HCT116 (cell line): ENCODE data around the gene PPAT. TPM values are rescaled to one million over a fixed set of nuclear protein-coding genes. Genes with fewer than 3 reads are reported as not detected.

Experiments used
- ATAC-seq: fragments of 200-7000 bp; cut with Tn5 transposase; 2 replicates; pipeline ENCODE4 v1.9.1; 2020; ENCODE audit warnings: mild to moderate bottlenecking, moderate library complexity
- BruUV-seq: library from RNA; stranded (reverse); fragments of 400-500 nt; replicated peaks from 2 replicates; lab custom pipeline; 2021; lab: Mats Ljungman, UMichigan
- CTCF ChIA-PET: fragments of 300-600 bp; sonication (Branson Sonifier 250); formaldehyde crosslinking; loops from one replicate; lab custom pipeline; 2021; ENCODE audit warnings: antibody characterized with exemption; lab: Charles Lee
- POLR2A ChIA-PET: fragments of 300-600, 350-600 bp; sonication (Branson Sonifier 250); formaldehyde crosslinking; loops from one replicate; lab custom pipeline; 2021; ENCODE audit warnings: antibody characterized with exemption; lab: Charles Lee
- RAD21 ChIA-PET, 2 experiments: fragments of 300-600 bp; sonication (Branson Sonifier 250); formaldehyde crosslinking; loops; one replicate each; lab custom pipeline; 2023; ENCODE audit warnings: low total read pairs in 2 of 2; ENCODE audit not compliant: uncharacterized antibody in 2 of 2, unreplicated experiment in 2 of 2, low non-redundant PET in 1 of 2; lab: Charles Lee
- DNase-seq: peaks from one replicate; pipeline ENCODE4 v3.0.0-alpha.2; 2010; ENCODE audit warnings: low read depth, low spot score
- H2AFZ ChIP-seq: fragments of 200-600 bp; shearing (Covaris generic), sonication (generic); 2 replicates; pipeline ENCODE4 v1.6.1; 2017; ENCODE audit warnings: low read depth, mixed run types, mixed read lengths, antibody characterized with exemption, low read length; ENCODE audit not compliant: poor library complexity, severe bottlenecking
- H3K27ac ChIP-seq: 2 replicates; pipeline ENCODE4 v1.5.1; 2012; ENCODE audit warnings: low read depth, low read length
- H3K27me3 ChIP-seq: fragments of 200-600 bp; sonication (generic); 2 replicates; pipeline ENCODE4 v1.6.1; 2016; ENCODE audit warnings: mixed run types, low read length, mixed read lengths; ENCODE audit not compliant: insufficient read depth
- H3K36me3 ChIP-seq, 2 experiments: fragments of 200-500 bp in 1 of 2; fragments of 200-600 bp in 1 of 2; sonication (Bioruptor generic) in 1 of 2; sonication (generic) in 1 of 2; 2 replicates each; pipeline versions ENCODE4 v1.5.1 to v1.6.1; 2014 to 2016; ENCODE audit warnings: low read length in 2 of 2, inconsistent platforms in 1 of 2, mixed read lengths in 1 of 2, mixed run types in 1 of 2; ENCODE audit not compliant: insufficient read depth in 2 of 2, control insufficient read depth in 1 of 2
- H3K4me1 ChIP-seq, 2 experiments: fragments of 200-600 bp in 1 of 2; sonication (generic) in 1 of 2; 2 replicates each; pipeline versions ENCODE4 v1.5.1 to v1.6.1; 2012 to 2017; ENCODE audit warnings: low read length in 2 of 2, inconsistent platforms in 1 of 2, mild to moderate bottlenecking in 1 of 2, mixed read lengths in 1 of 2, mixed run types in 1 of 2, moderate library complexity in 1 of 2; ENCODE audit not compliant: insufficient read depth in 2 of 2, control insufficient read depth in 1 of 2
- H3K4me2 ChIP-seq: fragments of 200-600 bp; sonication (generic); 2 replicates; pipeline ENCODE4 v1.6.1; 2017; ENCODE audit warnings: mixed run types, low read length, mixed read lengths
- H3K4me3 ChIP-seq, 2 experiments: fragments of 200-600 bp in 1 of 2; sonication (generic) in 1 of 2; replicated peaks in 1 of 2; 2 replicates each; pipeline ENCODE4 v1.5.1; 2011 to 2016; ENCODE audit warnings: low read length in 2 of 2, control low read depth in 1 of 2, low read depth in 1 of 2, mild to moderate bottlenecking in 1 of 2, mixed read lengths in 1 of 2, mixed run types in 1 of 2
- H3K79me2 ChIP-seq: fragments of 200-600 bp; sonication (generic); 2 replicates; pipeline ENCODE4 v1.6.1; 2017; ENCODE audit warnings: mild to moderate bottlenecking, mixed run types, low read length, moderate library complexity, mixed read lengths; ENCODE audit not compliant: insufficient read depth
- H3K9ac ChIP-seq: fragments of 200-600 bp; sonication (generic); 2 replicates; pipeline ENCODE4 v1.6.1; 2016; ENCODE audit warnings: low read length, mixed read lengths
- H3K9me2 ChIP-seq: fragments of 200-600 bp; sonication (generic), shearing (Covaris generic); 2 replicates; pipeline ENCODE4 v1.6.1; 2017; ENCODE audit warnings: mixed run types, mild to moderate bottlenecking, moderate library complexity; ENCODE audit not compliant: insufficient read depth
- H3K9me3 ChIP-seq, 2 experiments: fragments of 200-500 bp in 1 of 2; fragments of 200-600 bp in 1 of 2; sonication (Bioruptor generic) in 1 of 2; sonication (generic) in 1 of 2; 2 replicates each; pipeline ENCODE4 v1.6.1; 2014 to 2017; ENCODE audit warnings: low read length in 2 of 2, mixed read lengths in 2 of 2, inconsistent platforms in 1 of 2, low read depth in 1 of 2, mild to moderate bottlenecking in 1 of 2, mixed run types in 1 of 2, moderate library complexity in 1 of 2; ENCODE audit not compliant: control insufficient read depth in 1 of 2, insufficient read depth in 1 of 2
- H4K20me1 ChIP-seq: fragments of 200-600 bp; sonication (generic), shearing (Covaris generic); 2 replicates; pipeline ENCODE4 v1.6.1; 2017; ENCODE audit warnings: mixed run types, mild to moderate bottlenecking, moderate library complexity; ENCODE audit not compliant: insufficient read depth
- ATF3 ChIP-seq: IDR thresholded peaks from 2 replicates; pipeline ENCODE4 v1.6.1; 2012
- CEBPB ChIP-seq: IDR thresholded peaks from 2 replicates; pipeline ENCODE4 v1.6.1; 2012; ENCODE audit warnings: low read depth
- EGR1 ChIP-seq: IDR thresholded peaks from 2 replicates; pipeline ENCODE4 v1.6.1; 2012; ENCODE audit warnings: low read depth
- ELF1 ChIP-seq: IDR thresholded peaks from 2 replicates; pipeline ENCODE4 v1.6.1; 2012; ENCODE audit warnings: low read depth, borderline replicate concordance
- EZH2phosphoT487 ChIP-seq: fragments of 200-600 bp; IDR thresholded peaks from 2 replicates; pipeline ENCODE4 v1.6.1; 2018; ENCODE audit warnings: antibody characterized with exemption, borderline replicate concordance
- FOSL1 ChIP-seq: IDR thresholded peaks from 2 replicates; pipeline ENCODE4 v1.6.1; 2012; ENCODE audit warnings: low read depth
- JUND ChIP-seq: IDR thresholded peaks from 2 replicates; pipeline ENCODE4 v1.6.1; 2012
- POLR2A ChIP-seq: IDR thresholded peaks from 2 replicates; pipeline ENCODE4 v1.7.0; 2011; ENCODE audit warnings: borderline replicate concordance; ENCODE audit not compliant: insufficient read depth, insufficient read length; ENCODE audit errors: extremely low read depth
- POLR2AphosphoS5 ChIP-seq: IDR thresholded peaks from 2 replicates; pipeline ENCODE4 v1.6.1; 2011; ENCODE audit warnings: mild to moderate bottlenecking, low read depth, low read length, moderate library complexity
- REST ChIP-seq: IDR thresholded peaks from 2 replicates; pipeline ENCODE4 v1.6.1; 2012; ENCODE audit warnings: low read depth
- SRF ChIP-seq: IDR thresholded peaks from 2 replicates; pipeline ENCODE4 v1.6.1; 2012; ENCODE audit warnings: low read depth
- TCF7L2 ChIP-seq: IDR thresholded peaks from 2 replicates; pipeline ENCODE4 v1.7.0; 2011; ENCODE audit warnings: borderline replicate concordance, inconsistent platforms; ENCODE audit not compliant: insufficient read depth, insufficient read length; ENCODE audit errors: extremely low read depth
- ZFX ChIP-seq: fragments of 450-650 bp; IDR thresholded peaks from 2 replicates; pipeline ENCODE4 v1.6.1; 2017
- intact Hi-C: fragments of 100-400 bp; cut with micrococcal nuclease; formaldehyde crosslinking; loops from 2 replicates; pipeline ENCODE4 v1.10.0; 2022
- total RNA-seq: library from RNA; stranded (reverse); gene quantifications from one replicate; pipeline ENCODE4 v1.2.1, GENCODE V29; 2021; ENCODE audit not compliant: unreplicated experiment

PPAT gene
- total RNA-seq, 1 experiment from 2014 or later, result 78.6 TPM

GRCh38 chr4:56448301-56448700 is 12.9 kb upstream of the PPAT start:
- ChIA-PET CTCF (no interaction called here), POLR2A (no interaction called here), RAD21 (no interaction called here)
- Histone ChIP-seq H3K9ac (no peak overlapping the region), H3K27ac (no peak overlapping the region), H4K20me1 (peaks cover 31% of the 10 kb centered on the region), H3K79me2 (peaks cover 91% of the 10 kb centered on the region), H3K4me1 (no peaks in the 10 kb centered on the region), H3K4me2 (no peak overlapping the region), H3K9me2 (no peaks in the 10 kb centered on the region), H3K27me3 (no peaks in the 10 kb centered on the region), H3K4me3 (no peak overlapping the region), H3K36me3 (peaks cover 49 to 68% of the 10 kb centered on the region in 2 experiments), H2AFZ (no peak overlapping the region), H3K9me3 (no peaks in the 10 kb centered on the region)
- no peak for ATAC-seq
- intact Hi-C loops, result no loop called here
- TF ChIP-seq FOSL1 (no peak), ATF3 (no peak), SRF (no peak), JUND (no peak), REST (no peak), POLR2AphosphoS5 (no peak), CEBPB (no peak), TCF7L2 (no peak), ZFX (no peak), EGR1 (no peak), POLR2A (no peak), EZH2phosphoT487 (no peak), ELF1 (no peak)
- no TSS peak for BruUV-seq
- DNase-seq, result no peak
